ENCODE measurements around the gene FAM47B.

Gene FAM47B

GRCh38 chrX:34942496-34942895 lies at the start of gene FAM47B:
Gene FAM47B (plus strand): TSS chrX:34942796. CDS start chrX:34942832, 36 bp downstream.
- DNase-seq (ENCODE audit: low read depth): no peak

GRCh38 chrX:34893741-34894140 lies 48.9 kb upstream of the FAM47B start:
- DNase-seq (ENCODE audit: low read depth): no peak

- DNase-seq (ENCODE audit: low read depth): no peak
Observed at GRCh38 chrX:34900691-34901090, 41.9 kb upstream of the FAM47B start.

GRCh38 chrX:34901761-34902160 lies 40.8 kb upstream of the FAM47B start:
- no peak for DNase-seq (ENCODE audit: low read depth)

GRCh38 chrX:34903316-34903715 lies 39.3 kb upstream of the FAM47B start:
- no peak for DNase-seq (ENCODE audit: low read depth)

- DNase-seq (ENCODE audit: low read depth): no peak
Observed at GRCh38 chrX:34909151-34909550, 33.4 kb upstream of the FAM47B start.

GRCh38 chrX:34915463-34916225 lies 27.0 kb upstream of the FAM47B start:
- DNase-seq (ENCODE audit: low read depth): no peak

GRCh38 chrX:34917146-34917545 lies 25.4 kb upstream of the FAM47B start:
- DNase-seq (ENCODE audit: low read depth): no peak

GRCh38 chrX:34918091-34918736 lies 24.4 kb upstream of the FAM47B start:
- DNase-seq (ENCODE audit: low read depth): no peak

- DNase-seq (ENCODE audit: low read depth): no peak
Observed at GRCh38 chrX:34918856-34919255, 23.7 kb upstream of the FAM47B start.

- DNase-seq (ENCODE audit: low read depth): no peak
Observed at GRCh38 chrX:34927866-34928265, 14.7 kb upstream of the FAM47B start.

GRCh38 chrX:34943235-34943634 lies 639 bp downstream of the FAM47B start:
- DNase-seq (ENCODE audit: low read depth): no peak

GRCh38 chrX:34956916-34957315 lies 14.3 kb downstream of the FAM47B start:
- DNase-seq (ENCODE audit: low read depth): no peak

- no peak for DNase-seq (ENCODE audit: low read depth)
Observed at GRCh38 chrX:34961662-34962061, 19.1 kb downstream of the FAM47B start.

GRCh38 chrX:34972206-34972605 lies 29.6 kb downstream of the FAM47B start:
- no peak for DNase-seq (ENCODE audit: low read depth)

GRCh38 chrX:34978171-34978570 lies 35.6 kb downstream of the FAM47B start:
- DNase-seq (ENCODE audit: low read depth): no peak

GRCh38 chrX:34987646-34988045 lies 45.0 kb downstream of the FAM47B start:
- no peak for DNase-seq (ENCODE audit: low read depth)

All from stimulated activated CD4-positive, alpha-beta T cell treated with anti-CD3 and anti-CD28 coated beads, Interleukin-2, amount 100 ng/mL, for 4 hours (primary cell).